ENCODE measurements around the gene LSM3.

The LSM3 gene

DNA sequence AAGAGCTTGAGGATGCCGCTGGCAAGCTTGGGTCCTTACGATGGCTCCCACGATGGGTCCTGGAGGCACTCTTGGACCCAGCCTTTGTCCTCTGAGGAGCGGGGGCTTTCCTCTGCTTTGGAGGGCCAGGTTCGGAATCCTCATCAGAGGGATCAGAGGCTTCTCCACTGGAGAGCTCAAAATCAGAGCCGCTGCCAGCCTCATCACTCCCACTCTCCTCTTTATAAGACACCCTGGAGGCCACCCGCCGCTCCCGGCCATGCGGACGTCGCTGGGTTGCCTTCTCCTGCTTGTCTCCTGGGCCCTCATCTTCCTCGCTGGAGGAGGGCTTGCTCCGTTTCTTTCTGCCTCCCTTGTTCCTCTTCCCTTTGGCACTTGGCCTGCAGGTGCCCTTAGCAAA, 20.2 kb upstream of the LSM3 start:
- DNase-seq = no peak

DNA sequence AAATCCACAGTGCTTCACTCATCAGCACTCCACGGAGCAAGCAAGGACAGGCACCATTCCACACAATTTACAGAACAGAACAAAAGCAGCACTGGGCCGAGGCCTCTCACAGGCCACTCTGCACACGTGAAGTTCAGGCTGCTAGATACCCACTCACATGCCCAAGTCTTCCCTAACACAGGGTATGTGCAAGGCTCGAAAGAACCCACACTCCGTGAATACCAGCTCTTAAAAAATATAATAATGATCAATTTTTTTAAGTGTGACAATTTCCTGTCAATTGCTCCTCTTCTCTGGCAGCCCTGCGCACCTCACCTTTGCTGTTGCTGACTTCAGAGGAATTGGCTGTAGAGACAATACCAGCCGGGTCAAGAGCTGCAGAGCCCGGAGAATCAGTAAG, 19.2 kb upstream of the LSM3 start:
- DNase-seq = no peak

DNA sequence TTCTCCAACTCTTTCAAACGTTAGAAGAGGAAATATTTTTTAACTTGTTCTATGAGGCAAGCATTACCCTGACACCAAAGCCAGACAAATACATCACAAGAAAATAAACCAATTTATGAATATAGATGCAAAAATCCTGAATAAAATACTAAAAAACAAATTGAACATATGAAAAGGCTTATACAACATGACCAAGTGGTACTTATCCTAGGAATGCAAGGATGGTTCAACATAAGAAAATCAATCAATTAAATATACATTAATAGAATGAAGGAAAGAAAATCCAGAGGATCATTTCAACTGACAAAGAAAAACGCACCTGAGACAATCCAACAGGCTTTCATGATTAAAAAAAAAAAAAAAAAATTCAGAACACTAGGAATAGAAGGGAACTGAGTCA, 17.3 kb upstream of the LSM3 start:
- no peak for DNase-seq

DNA sequence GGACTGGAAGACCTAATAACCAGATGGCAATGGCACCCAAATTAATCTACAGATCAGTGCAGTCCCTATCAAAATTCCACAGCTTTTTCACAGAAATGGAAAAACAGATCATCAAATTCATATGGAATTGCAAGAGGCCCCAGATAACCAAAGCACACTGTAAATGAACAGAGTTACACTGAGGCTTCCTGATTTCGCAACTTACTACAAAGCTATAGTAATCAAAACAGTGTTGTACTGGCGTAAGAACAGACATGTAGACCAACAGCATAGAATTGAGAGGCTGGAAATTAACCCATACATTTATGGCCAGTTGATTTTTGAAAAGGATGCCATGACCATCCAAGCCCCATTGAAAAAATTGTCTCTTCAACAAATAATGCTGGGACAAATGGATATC, 16.4 kb upstream of the LSM3 start:
- DNase-seq = peak; percentile 54

DNA sequence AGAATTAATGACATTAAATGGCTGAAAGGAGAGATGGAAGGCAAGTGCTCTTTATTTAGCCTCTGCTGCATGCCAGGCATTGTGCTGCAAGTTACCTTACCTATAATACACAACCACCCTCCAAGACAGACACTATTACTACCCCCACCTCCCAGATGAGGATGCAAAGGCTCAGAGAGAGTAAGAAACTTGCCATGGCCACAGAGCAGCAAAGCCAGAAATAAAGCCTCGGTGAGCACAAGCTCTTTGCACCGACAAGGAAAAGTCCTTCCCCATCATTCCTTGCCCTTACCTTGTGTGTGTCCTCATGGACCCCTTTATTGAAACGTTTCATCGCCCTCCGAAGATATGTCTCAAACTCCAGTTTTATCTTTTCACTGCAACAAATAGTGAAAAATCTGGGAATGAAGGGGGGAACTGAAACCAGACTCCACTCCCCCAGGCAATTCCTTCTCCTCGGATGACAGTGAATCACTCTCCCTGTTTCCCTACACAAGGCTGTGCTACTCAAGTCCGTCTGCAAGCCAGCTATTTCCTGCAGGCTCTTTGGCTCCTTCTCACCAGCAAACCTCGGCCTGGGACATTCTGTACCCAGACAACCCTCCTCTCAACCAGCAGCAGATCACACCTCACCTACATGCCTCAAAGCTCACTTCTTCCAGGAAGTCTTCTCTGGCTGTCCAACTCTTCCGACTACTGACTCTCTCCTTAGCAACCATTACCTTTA, 11.6 kb upstream of the LSM3 start:
- DNase-seq = no peak

DNA sequence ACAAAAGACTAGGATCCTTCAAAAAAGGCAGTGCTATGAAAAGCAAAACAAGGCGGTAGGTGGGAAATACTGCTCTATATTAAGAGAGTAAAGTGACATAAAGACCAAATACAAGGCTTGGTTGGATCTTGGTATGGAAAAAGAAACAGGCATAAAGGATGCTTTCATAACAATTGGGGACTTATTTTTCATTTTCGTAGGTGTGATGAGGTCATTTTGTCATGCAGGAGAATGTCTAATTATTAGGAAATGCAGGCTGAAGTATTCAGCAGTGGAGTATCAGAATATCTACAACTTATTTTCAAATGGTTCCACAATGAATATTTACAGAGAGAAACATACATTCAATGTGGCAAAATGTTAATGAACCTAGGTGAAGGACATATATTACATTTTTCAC, 9.2 kb upstream of the LSM3 start:
- no peak for DNase-seq

DNA sequence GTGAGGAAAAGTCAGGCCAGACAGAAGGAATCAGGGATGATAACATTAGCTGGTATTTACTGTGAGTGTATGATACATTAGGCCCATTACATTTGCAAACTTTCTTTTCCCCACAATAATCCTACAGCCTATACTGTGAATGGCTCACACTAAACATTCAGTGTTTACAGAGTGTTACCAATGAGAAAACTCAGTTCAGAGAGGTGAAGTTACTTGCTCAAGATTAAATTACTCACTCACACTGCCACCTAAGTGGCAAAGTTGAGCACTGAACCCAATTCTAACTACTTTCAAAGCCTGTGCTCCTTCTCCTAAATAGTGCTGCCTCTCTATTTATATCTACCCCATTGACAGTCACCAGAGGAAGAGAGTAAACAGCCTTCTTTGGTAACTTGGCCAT, 8.7 kb upstream of the LSM3 start:
- DNase-seq = no peak

DNA sequence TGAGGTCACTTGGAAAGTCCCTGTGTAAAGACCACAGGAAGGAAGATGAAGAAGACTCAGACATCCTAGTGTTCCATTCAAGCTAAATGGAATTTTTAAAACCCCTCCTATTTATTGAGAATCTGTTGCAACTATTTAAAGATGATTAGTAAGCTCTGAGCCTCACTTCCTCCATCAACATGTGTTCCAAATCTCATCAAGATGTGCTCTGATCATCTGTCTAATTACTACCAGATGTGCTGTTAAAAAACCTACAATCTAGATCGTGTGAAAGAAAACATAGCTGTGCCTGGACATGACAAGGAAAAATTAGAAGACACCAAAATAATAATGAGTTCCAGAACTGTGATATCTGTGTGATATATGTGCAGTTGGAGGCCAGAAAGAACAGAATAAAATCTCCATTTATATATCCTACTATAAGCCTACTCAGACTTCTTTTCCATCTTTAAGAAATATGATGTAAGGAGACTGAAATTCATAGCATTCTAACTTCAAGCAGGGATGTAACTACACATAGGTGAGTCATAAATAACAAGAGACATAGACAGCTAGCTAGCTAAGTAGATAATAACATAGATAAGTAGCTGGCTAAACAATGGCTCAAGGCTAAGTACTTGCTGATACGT, 8.0 kb upstream of the LSM3 start:
- DNase-seq = no peak

DNA sequence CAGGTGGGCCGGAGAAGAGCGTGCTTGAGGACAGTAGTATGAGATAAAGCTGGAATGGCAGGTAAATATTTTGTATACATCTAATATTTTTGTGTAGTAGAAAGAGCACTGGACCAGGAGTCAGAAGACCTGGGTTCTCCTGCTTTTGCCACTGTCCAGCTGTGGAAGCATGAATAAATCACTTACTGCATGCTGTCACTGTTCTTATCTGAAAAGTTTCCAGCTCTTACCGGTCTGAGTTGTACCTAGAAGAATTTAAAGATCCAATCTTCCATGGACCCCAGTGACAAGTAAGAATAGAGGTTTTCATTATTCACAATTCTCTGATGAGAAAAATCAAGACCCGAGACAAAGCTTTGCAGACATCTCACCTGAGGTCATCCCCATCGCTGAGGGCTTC, 6.1 kb upstream of the LSM3 start:
- DNase-seq = no peak

DNA sequence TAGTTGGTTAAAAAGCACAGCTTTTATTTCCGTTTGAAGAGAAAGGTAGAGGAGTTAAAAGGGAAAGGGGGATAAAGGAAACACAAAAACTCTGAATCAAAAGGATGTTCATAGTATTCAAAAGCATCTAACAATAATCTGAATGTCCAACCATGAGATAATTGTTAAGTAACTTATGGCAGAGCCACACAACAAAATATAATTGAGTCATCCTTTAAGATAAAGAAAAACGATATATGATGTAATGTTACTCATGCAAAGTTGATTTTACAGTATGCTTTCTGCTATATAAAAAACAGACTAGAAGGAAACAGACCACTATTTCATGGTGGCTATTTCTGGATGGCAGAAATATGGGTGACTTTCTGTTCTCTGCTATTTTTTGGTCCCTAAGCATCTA, 4.1 kb upstream of the LSM3 start:
- DNase-seq = no peak

DNA sequence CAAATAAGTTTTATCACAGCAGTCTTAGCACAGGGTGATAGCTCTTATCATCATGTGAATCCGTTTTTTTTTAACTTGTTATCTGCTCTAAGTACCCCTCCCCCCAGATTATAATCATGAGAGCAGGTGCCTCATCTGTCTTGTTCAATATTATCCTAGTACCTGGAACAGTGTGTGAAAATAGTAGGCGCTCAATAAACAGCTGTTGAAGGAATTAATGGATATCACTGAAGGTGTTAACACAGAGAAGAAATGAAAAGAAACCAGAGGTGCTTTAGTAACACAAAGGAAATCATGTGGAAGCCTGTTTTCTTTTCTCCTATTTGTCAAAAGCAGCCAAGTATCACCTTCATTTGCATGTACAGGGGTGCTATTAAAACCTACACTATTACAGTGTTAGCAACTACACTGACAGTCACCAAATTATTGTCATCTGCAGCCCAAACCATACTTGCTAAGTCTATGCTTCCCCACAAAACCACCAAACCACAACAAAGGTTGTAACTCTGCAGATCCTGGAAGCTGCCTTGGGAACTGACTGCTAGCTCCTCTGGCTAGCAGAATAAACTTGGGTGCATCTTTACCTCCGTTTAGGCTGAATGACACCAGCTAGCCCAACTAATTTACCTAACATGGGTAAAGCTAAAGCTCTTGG, 3.1 kb upstream of the LSM3 start:
- peak; percentile 76 for DNase-seq

DNA sequence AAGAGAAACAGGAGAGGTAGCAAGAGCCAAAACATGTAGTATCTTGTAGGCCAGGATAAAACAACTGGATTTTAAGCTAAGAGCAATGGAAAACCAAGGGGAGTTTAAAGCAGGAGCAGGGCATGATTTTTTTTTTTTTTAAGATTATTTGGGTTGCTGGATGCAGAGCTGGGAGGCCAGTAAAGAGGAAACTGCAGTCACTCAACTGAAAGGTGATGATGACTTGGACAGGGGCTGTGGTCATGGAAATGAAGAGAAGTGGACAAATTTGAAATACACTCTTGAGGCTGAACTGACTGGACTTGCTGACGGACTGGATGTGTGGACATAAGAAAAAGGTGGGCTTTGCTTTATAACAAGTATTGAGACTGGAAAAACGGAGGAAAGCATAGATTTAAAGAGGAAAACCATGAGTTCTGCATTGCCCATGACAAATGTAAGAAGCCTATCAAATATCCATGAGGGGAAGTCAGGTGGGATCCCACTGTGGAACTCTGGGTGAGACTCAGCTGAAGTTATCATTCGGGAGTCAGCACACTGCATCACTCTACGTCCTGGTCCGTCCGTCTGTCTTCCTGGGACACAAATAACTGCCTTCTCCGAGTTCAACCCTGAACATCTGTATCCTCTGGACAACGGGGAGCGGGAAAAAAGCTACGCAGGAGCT, 904 bp upstream of the LSM3 start:
- DNase-seq = no peak

DNA sequence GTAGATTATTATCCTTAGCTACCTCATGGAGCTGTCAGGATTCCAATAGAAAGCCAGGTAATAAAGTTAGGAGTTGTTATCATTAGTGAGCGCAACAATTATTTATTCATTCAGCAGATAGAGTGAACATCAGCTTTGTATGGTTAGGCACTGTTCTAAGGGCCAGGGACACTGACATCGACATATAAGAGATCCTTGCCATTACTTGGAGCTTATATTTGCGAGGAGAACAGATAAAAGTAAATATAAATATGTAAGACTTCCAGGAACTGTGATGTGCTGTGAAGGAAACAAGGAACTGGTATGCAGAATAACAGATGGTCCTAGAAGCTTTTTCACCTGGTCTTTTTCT, 473 bp downstream of the LSM3 start:
- no peak for DNase-seq

DNA sequence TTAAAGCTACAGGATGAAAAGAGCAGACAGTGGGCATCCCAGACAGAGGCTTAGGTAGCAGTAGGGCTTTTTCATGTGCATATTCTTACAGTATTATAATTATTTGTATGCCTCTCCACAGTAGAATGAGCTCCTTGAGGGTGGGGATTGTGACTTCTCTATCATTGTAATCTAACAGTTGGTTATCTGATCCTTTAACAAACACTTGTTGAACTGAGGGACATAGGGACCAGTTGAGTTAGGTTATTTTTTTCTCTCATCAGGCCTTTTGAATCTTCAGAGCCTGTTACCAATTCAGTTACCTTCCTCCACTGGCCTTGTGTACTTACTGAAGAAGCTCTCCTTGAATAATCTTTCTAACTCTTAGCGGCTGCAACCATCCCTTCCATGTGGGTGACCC, 1.2 kb downstream of the LSM3 start:
- DNase-seq = no peak

DNA sequence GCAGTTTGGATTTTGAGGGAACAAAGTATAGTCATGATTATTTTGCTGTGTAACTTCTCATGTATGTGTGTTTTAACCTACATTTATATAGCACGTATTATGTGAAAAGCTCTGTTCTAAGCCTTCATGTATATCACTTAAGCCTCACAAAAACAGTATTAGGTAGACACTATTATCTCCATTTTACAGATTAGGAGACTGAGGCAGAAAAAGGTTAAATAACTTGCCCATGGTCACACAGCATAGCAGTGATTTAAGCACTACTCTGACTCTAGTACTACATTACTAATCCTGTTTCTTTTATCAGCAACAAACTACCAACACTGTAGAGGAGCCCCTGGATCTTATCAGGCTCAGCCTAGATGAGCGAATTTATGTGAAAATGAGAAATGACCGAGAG, 2.6 kb downstream of the LSM3 start:
- no peak for DNase-seq

DNA sequence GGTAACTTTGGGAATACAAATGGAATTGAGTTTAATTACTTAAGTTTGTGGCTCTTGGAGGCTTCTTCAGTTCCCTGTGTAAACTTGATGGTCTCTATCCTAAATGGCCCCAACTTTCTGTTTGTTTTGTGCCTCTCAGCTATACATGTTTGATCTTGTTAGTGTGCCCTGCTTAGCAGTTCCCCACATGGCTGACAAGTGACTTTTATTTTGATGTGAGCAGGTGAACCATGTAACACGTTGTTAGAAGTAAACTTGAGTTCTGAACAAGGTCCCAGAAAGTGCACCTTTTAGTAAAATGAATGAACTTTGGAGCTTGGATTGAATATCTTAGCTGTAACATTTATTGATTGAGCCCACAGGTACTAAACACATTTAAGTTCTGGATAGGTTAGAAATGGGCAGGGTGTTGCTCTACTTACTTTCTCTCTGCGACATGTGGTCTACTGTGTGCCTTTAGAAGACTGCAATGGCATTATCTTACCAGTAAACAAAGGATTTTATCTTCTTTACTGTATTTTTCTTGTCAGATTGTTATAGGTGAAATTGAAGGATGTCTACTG, 4.5 kb downstream of the LSM3 start:
- DNase-seq = no peak

DNA sequence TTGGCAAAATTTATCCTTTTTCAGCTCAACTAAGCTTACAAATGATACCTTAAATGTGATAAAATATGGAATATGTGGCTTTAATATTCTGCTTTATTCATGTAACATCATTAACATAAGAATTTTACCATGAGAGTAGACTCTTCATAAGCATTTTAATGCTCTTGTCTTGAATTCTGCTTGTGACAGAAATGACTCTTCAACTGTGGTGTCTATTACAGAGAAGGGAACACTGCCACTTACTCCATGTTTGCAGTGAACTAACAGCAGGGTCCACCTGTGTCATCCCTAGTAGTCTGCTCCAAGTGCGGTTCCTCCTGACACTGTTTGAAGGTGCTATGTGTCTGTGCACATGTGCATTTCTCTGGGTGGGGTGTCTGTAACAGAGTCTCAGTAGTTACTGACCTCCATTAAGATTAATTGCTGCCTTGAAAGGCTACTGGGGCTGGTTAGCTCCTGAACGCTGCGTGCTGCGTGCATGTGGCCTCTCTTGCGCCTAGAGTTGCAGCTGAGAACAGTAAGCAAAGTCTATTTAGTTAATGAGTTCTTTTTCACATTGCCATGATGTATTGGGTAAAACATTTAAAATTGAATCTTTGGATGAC, 8.3 kb downstream of the LSM3 start:
- no peak for DNase-seq

DNA sequence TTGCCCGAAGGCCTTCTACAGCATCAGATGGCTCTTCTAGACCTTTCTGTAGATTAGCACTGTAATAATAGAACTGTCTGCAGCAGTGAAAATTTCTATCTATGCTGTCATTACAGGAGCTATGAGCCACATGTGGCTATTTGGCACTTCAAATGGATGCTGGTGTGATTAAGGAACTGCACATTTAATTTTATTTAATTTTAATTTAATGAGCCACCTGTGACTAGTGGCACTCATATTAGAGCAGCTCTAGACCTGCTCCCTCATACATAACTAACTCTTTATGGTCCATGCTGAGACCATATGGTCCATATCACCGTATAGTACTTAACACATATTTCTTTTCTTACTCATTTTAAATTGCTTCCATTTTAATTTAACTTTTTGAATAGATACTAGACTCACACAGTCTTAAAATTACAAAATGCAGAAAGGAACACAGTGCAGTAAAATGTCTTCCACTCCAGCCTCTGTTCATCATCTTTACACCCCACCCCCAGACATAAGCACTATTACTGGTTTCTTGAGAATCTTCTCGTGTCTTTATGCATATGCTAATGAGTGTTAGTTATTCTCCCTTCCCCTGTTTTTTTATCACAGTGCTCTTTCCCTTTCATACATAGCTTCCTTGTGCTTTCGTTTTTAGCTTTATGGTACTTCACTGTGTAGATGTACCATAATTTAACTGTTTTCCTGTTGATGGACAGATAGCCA, 9.6 kb downstream of the LSM3 start:
- no peak for DNase-seq

DNA sequence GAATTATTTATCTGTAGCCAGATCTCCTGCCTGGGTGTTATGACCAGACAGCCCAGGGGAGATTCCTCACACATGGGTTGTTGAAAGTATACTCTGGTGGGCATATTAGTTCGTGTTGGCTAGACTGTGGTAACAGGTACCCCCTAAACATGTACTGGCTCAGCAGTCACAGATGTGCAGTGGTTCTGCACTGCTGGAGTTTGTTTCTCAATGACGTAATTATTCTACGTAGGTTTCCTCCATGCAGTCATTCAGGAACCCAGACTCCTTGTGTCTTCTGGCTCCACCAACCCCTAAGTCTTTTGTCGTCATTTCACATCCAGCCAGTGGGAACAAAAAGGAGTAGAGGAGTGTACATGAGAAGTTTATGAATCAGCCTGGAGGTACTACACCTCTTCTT, 16.2 kb downstream of the LSM3 start:
- DNase-seq = no peak

DNA sequence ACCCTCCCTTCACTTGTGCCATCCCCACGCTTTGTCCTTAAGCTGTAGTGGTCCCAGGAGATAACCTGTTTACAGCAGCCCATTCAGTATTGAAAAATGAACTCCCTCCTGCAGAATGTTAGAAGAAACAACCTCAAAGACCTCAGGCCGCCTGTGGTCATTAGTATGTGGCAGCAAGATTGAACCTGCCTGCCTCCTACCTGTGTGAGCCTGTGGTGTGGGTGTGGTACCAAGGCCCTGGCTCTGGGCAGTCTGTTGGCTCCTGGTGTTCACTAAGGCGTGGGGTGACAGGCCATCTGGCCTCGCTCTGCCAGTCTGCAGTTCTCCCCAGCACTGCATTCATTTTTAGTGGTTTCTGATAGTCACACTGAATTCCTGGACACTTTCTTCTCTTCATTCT, 21.0 kb downstream of the LSM3 start:
- no peak for DNase-seq

DNA sequence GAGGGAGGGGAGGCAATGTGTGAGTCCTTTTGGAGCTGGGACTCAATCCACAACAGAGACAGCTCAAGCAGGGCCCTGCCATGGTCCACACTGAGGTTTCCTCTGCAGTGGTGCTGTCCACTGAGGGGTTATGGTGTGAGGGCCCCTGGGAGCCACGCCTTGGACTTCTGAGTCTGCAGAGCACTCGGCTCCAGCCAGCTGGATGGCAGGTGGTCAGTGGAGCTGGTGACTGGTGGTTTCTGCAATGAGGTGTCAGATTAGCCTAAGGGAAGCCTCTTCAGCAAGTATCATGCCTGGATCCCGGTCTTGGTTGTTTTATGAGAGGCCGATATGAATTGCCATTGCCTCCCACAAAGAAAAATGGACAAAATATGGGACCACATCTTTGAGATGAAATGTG, 21.7 kb downstream of the LSM3 start:
- DNase-seq = no peak

DNA sequence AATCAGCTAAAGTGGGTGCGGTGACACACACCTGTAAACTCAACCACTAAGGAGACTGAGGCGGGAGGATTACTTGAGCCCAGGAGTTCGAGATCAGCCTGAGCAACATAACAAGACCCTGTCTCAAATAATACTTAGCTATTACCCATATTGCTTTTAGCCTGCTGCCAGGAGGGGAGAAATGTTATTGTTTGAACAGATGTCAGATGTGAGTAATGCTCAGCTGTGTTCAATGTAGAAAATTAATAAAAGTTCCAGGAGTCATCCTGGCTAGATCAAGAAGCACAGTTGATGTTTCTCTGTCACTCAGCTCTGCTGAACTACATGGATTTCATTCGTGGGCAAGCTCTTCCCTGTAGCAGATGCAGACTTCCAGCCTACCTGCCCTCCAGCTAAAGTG, 22.2 kb downstream of the LSM3 start:
- no peak for DNase-seq
